GM12892 (cell line): ENCODE data around the gene JUN.

ENCODE experiments used
- POLR2A ChIP-seq: IDR thresholded peaks from 2 replicates; pipeline ENCODE4 v1.6.1; 2011; ENCODE audit warnings: low read depth, low read length, control low read depth
- POLR2AphosphoS5 ChIP-seq: IDR thresholded peaks from 2 replicates; pipeline ENCODE4 v1.6.1; 2011; ENCODE audit warnings: low read depth, low read length, control low read depth

DNA sequence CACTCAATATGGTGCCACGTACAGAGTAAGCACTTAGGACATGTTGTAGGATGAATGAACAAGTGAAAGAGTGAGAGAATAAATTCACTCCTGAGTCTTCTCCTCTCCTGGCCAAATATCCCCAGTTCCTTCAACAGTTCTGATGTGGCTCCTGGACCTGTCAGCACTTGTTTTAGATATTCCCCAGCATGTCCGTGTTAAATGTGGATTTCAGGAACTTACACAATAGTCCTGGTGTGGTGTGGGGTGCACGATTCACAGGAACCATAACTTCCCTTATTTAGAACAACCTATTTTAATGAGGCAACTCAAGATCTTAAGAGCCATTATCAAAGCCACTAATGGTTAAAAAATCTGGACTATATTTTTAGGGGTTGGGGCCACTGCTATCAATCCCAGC is 45.0 kb downstream of the JUN start:
- no peak for TF ChIP-seq POLR2A
- TF ChIP-seq POLR2AphosphoS5, result no peak
